ENCODE data around the gene CDKN2B.
A peak's percentile ranks its signal among the peaks of the same experiment; 100 is the strongest.

CDKN2B gene

DNA sequence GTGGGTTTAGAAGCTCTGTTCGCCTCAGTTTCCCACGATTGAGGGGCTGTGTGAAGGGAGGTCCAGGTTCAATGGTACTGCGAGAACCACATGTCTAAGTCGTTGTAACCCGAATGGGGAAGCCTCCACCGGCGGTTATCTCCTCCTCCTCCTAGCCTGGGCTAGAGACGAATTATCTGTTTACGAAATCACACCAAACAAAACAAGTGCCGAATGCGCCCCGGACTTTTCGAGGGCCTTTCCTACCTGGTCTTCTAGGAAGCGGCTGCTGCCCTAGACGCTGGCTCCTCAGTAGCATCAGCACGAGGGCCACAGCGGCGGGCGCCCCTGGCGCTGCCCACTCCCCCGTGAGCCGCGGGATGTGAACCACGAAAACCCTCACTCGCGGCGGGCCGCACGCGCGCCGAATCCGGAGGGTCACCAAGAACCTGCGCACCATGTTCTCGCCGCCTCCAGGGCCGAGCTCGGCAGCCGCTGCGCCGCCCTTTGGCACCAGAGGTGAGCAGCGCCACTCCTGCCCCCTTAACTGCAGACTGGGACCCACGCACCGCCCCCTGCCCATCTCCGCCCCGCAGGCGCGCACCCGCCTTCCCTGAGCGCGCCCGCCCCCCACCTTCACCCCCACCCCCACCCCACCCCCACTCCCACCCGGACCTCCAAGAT is 15.1 kb downstream of the CDKN2B start, which contains the start of gene CDKN2A:
TSS of gene CDKN2A (minus strand) at position 500 of the 663 bp plus-strand sequence.
- peak; percentile 63 for DNase-seq

DNA sequence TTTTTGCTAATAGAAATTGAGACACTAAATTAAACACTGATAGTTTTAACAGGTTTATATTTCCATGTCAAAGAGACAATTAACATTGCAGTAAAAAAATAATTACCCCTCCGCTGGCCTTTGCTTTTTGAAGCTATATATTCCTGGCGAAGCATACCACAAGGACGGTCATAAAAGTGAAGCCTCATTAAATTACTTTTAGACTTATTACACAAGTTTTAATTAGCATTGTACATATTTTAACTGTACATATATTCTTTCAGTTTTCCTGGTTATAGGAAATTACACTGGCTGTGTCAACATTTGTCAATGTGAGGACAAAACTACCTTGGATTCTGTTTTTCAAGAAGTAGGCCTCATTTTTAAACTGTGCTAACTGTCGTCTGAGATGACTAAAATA is 16.1 kb downstream of the CDKN2B start:
- no peak for DNase-seq

GRCh38 chr9:21991072-21991959 is 17.8 kb downstream of the CDKN2B start:
- DNase-seq: peak; percentile 15

GRCh38 chr9:21989440-21990189 is 19.5 kb downstream of the CDKN2B start:
- no peak for DNase-seq

DNA sequence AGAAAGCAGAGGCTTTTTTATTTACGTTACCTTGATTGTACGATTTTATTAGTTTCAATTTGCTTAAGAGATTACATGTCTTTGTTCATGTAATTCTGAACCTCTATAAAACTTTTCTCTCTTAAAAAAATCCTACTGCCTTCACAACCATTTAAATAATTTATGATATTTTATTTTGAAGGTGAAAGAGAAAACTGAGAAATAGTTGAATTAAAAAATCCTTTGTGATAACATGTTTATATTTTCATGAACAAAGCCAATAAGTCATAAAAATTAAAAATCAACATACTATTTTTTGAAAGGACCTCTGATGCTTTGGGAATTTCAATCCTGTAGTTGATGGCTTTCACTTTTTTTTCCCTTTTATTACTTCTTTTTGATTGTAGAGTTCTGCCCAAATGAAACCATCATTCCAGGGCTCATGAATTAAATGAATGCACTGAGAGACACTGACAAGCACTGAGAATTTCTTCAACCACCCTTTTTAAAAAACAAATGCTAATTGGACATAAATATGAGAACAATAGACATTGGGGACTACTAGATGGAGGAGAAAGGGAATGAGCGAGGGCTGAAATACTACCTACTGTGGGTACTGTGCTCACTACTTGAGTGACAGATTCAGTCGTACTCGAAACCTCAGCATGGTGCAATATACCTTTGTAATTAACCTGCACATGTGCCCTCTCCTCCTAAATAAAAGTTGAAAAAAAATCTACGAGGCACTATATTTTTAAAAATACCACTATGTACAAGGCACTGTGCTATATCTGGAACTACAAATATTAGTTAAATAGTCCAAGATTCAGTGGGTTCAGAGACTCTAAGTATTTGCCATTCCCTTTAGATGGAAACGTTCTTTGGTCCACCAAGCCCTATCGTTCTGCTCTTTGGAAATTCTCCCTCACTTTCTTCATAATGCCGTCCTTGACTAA is 20.8 kb downstream of the CDKN2B start:
- no peak for DNase-seq

DNA sequence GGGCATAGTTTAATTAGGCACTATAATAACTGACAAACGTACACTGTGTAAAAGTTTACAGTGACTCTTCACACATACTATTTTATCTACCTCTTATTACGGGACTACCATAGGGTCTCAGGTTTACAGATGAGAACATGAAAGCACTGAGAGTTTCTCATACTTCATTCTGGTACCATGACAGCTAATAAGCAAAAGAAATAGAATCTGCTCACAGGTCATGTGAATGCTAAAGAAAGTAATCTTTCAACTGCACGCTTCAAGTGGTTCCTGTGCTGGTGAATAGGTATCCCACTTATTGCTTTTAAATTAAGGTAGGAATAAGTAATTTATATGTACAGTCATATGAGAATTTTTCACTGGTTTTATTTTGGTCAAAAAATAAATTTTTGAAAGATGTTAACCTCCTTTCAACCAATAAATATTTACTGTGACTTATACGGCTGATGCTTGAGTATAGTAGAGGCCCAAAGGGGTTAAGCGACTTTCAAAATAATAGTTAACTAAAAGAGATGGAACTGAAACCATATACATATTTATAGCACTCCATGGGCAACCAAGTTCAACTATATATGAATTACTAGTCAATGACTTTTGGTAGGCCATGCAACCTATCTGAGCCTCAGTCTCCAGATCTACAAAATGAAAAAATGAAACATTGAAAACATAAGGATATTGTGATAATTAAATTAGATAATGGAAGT is 23.0 kb downstream of the CDKN2B start:
- no peak for DNase-seq

- no peak for DNase-seq
Observed at GRCh38 chr9:21984101-21984500, 25.0 kb downstream of the CDKN2B start.

DNA sequence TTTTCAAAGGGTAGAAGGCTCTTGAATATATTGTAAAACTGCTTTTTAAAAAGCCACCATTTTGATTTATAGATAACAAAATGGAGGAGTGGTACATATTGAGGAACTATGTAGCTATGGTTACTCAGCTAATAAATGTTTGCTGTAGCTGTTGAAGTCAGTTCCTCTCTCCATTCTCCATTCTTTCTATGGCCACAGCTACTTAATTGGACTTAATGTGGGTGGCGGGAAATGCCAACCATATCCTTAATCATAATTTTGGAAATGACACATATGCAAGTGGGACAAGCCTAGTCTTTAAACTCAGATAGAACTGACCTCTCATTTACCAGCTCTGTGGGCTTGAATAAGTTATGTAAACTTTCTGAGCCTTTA is 25.6 kb downstream of the CDKN2B start:
- DNase-seq: no peak

DNA sequence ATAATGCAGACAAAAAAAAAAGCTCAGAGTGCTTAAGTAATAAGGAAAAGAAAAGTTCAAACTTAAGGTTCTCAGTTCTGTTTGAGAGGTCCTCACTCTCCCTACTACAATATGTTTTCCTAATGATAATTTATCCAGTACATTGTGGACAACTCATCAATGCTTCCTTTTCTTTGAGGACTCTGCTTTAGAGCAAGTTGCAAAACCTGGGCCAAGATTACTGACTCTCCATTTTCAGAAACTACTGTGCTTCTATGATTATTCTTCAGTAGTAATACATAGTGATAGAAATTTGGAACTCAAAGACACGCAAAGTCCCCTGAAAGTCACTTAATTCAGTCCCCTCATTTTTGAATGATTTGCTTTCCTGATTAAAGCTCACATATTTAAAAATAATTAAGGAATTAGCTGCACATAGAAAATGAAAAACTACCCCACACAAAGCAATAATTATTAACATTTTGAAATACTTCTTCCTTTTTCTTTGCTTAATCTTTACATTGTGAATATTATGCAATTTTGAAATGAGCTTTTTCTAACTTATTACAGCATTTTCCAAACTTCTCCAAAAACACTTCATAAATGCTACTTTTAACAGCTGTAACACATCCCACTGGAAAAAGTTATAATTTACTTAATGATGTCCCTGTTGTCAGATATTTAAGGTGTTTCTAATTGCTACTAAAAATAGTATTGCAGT is 26.1 kb downstream of the CDKN2B start:
- no peak for DNase-seq

- DNase-seq: no peak
Observed at GRCh38 chr9:21982391-21982790, 26.7 kb downstream of the CDKN2B start.

- no peak for DNase-seq
Observed at GRCh38 chr9:21976334-21976875, 32.7 kb downstream of the CDKN2B start.

DNA sequence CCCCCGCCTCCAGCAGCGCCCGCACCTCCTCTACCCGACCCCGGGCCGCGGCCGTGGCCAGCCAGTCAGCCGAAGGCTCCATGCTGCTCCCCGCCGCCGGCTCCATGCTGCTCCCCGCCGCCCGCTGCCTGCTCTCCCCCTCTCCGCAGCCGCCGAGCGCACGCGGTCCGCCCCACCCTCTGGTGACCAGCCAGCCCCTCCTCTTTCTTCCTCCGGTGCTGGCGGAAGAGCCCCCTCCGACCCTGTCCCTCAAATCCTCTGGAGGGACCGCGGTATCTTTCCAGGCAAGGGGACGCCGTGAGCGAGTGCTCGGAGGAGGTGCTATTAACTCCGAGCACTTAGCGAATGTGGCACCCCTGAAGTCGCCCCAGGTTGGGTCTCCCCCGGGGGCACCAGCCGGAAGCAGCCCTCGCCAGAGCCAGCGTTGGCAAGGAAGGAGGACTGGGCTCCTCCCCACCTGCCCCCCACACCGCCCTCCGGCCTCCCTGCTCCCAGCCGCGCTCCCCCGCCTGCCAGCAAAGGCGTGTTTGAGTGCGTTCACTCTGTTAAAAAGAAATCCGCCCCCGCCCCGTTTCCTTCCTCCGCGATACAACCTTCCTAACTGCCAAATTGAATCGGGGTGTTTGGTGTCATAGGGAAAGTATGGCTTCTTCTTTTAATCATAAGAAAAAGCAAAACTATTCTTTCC is 34.2 kb downstream of the CDKN2B start:
- peak; percentile 97 for DNase-seq

DNA sequence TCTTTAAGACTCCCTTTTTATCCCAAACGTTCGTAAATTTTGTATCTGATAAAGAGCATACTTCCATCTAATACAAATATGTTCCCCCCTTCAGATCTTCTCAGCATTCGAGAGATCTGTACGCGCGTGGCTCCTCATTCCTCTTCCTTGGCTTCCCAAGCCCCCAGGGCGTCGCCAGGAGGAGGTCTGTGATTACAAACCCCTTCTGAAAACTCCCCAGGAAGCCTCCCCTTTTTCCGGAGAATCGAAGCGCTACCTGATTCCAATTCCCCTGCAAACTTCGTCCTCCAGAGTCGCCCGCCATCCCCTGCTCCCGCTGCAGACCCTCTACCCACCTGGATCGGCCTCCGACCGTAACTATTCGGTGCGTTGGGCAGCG is 34.8 kb downstream of the CDKN2B start:
- peak; percentile 77 for DNase-seq

- no peak for DNase-seq
Observed at GRCh38 chr9:21972361-21972760, 36.7 kb downstream of the CDKN2B start.

DNA sequence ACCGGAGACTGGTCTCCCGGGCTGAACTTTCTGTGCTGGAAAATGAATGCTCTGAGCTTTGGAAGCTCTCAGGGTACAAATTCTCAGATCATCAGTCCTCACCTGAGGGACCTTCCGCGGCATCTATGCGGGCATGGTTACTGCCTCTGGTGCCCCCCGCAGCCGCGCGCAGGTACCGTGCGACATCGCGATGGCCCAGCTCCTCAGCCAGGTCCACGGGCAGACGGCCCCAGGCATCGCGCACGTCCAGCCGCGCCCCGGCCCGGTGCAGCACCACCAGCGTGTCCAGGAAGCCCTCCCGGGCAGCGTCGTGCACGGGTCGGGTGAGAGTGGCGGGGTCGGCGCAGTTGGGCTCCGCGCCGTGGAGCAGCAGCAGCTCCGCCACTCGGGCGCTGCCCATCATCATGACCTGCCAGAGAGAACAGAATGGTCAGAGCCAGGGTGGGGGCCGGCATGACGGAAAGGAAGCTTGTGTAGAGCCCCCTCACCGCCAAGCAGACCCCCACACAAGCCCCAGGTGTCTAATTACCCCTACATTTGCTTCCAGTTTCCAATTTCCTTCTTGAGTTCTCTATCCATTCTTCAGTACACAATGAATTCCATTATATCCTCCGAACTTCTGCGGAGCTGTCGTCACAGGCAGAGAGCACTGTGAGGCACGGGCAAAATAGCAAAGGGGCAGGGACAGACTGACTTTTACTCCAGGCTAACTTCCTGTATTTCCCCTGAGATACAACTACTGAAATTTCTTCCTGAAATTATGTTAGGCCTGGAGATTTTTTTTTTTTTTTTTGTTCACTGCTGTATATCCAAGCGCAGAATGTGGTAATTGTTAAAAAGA is 38.1 kb downstream of the CDKN2B start:
- DNase-seq: no peak

- no peak for DNase-seq
Observed at GRCh38 chr9:21969951-21970799, 38.9 kb downstream of the CDKN2B start.

DNA sequence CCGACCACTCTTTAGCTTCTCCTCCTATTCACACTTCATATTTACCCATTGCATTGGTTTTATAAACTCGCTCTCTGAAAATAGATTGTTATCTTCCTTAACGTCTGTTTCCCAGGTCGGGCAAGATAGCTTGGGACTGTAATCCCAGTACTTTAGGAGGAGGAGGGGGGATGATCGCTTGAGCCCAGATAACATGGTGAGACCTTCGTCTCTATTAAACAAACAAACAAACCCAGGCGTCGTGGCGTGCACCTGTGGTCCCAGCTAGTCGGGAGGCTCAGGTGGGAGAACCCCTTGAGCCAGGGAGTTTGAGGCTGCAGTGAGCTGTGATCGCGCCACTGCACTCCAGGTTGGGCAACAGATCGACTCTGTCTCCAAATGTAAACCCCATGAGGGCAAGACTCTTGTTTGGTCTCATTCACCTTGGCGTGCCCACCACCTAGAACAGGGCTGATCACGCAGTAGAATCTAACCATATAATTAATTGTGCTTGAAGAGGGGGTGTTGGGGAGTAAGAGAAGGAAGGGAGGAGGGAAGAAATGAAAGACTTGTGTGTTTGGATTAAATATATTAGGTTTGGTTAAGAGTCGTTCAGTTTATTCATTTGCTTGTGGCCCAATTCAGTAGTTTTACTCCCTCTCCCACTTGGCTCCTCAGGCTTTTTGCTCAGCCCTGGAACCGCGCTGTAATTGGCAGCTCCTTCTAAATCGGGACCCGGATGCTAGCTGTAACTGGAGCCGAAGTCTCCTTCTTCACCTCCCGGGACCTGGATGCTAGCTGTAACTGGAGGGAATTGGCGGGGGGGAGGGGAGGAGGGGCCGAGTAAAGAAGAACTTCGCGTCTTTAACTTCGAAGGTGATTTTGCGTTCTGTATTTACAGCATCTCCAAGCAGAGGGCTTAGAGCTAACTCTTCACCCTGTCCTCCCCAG is 39.8 kb downstream of the CDKN2B start:
- no peak for DNase-seq
